T-helper 17 cell (primary cell): Measurements from ENCODE around the gene MLLT6. TPM values are rescaled to one million over a fixed set of nuclear protein-coding genes. Genes with fewer than 3 reads are reported as not detected.

Source experiments
- ATAC-seq: fragments of 150-1000 bp; cut with Tn5 transposase; 2 replicates; pipeline ENCODE4 v1.10.0; 2021; ENCODE audit warnings: mild to moderate bottlenecking, moderate library complexity
- DNase-seq, 3 donors: peaks; one replicate each; pipeline versions ENCODE4 v3.0.0 to v3.0.0-alpha.2; 2020 to 2021
- H3K9me3 ChIP-seq: one replicate; pipeline ENCODE4 v1.7.0; 2013; ENCODE audit warnings: low read length, mild to moderate bottlenecking; ENCODE audit not compliant: control insufficient read depth, poor library complexity, severe bottlenecking
- H3K27ac Mint-ChIP-seq: one replicate; pipeline ENCODE4 v1.8.0; 2022; ENCODE audit warnings: mild to moderate bottlenecking, moderate library complexity, mixed read lengths
- H3K27me3 Mint-ChIP-seq: one replicate; pipeline ENCODE4 v1.8.0; 2022; ENCODE audit warnings: mixed read lengths
- H3K36me3 Mint-ChIP-seq: one replicate; pipeline ENCODE4 v1.8.0; 2022; ENCODE audit warnings: low read depth, mixed read lengths
- H3K4me1 Mint-ChIP-seq: one replicate; pipeline ENCODE4 v1.8.0; 2022; ENCODE audit warnings: mild to moderate bottlenecking, mixed read lengths
- H3K4me3 Mint-ChIP-seq: one replicate; pipeline ENCODE4 v1.8.0; 2022; ENCODE audit warnings: mild to moderate bottlenecking, moderate library complexity, mixed read lengths
- total RNA-seq, 4 donors: library from RNA in 2 of 4; stranded (reverse) in 2 of 4; gene quantifications; one replicate each; pipeline ENCODE4 v1.2.3 and lab custom pipeline; 2022 to 2026

Gene MLLT6
- total RNA-seq, 2 donors from 2014 or later, result 304 to 334 TPM

- peaks cover 52% of the 10 kb centered on the region for H3K4me1 Mint-ChIP-seq
- H3K27me3 Mint-ChIP-seq, result no peaks in the 10 kb centered on the region
- peaks cover 3% of the 10 kb centered on the region for H3K36me3 Mint-ChIP-seq
- DNase-seq, result no peak
- H3K9me3 ChIP-seq, result no peaks in the 10 kb centered on the region
- no peak for ATAC-seq
- H3K27ac Mint-ChIP-seq, result peak overlapping the region; percentile 98
- H3K4me3 Mint-ChIP-seq, result peak overlapping the region; percentile 99
Measured at GRCh38 chr17:38731526-38732294, 26.6 kb downstream of the MLLT6 start.

GRCh38 chr17:38732376-38733281 is 27.6 kb downstream of the MLLT6 start:
- H3K4me3 Mint-ChIP-seq, result peak overlapping the region; percentile 99

GRCh38 chr17:38733282-38733981 is 28.4 kb downstream of the MLLT6 start:
- Mint-ChIP-seq H3K27me3 (no peaks in the 10 kb centered on the region), H3K4me3 (no peak overlapping the region), H3K36me3 (peaks cover 3% of the 10 kb centered on the region), H3K27ac (peak overlapping the region; percentile 85), H3K4me1 (peaks cover 42% of the 10 kb centered on the region)
- DNase-seq, result no peak
- no peak for ATAC-seq
- H3K9me3 ChIP-seq, result no peaks in the 10 kb centered on the region

More at GRCh38 chr17:38732376-38733281, 27.6 kb downstream of the MLLT6 start:
- H3K27ac Mint-ChIP-seq, result peak overlapping the region; percentile 98
- H3K4me1 Mint-ChIP-seq, result peaks cover 50% of the 10 kb centered on the region
- DNase-seq (no peak), ATAC-seq (no peak)
- no peaks in the 10 kb centered on the region for H3K27me3 Mint-ChIP-seq
- H3K36me3 Mint-ChIP-seq, result peaks cover 3% of the 10 kb centered on the region
- no peaks in the 10 kb centered on the region for H3K9me3 ChIP-seq

GRCh38 chr17:38733982-38734973 is 29.2 kb downstream of the MLLT6 start:
- H3K27me3 Mint-ChIP-seq, result no peaks in the 10 kb centered on the region
- peaks cover 34% of the 10 kb centered on the region for H3K4me1 Mint-ChIP-seq
- H3K36me3 Mint-ChIP-seq, result peaks cover 3% of the 10 kb centered on the region
- no peak for DNase-seq
- peak overlapping the region; percentile 85 for H3K27ac Mint-ChIP-seq
- ATAC-seq, result no peak
- no peaks in the 10 kb centered on the region for H3K9me3 ChIP-seq
- no peak overlapping the region for H3K4me3 Mint-ChIP-seq

- Mint-ChIP-seq H3K4me1 (peaks cover 30% of the 10 kb centered on the region), H3K27me3 (no peaks in the 10 kb centered on the region), H3K4me3 (no peak overlapping the region), H3K36me3 (peaks cover 3% of the 10 kb centered on the region), H3K27ac (peak overlapping the region; percentile 47)
- H3K9me3 ChIP-seq, result no peaks in the 10 kb centered on the region
- ATAC-seq (peak; percentile 39), DNase-seq (peak; percentile 64 to 72 (median 69))
Measured at GRCh38 chr17:38735161-38735997, 30.3 kb downstream of the MLLT6 start.

GRCh38 chr17:38738007-38738662 is 33.1 kb downstream of the MLLT6 start:
- H3K9me3 ChIP-seq, result no peaks in the 10 kb centered on the region
- H3K4me3 Mint-ChIP-seq, result no peak overlapping the region
- H3K36me3 Mint-ChIP-seq, result peaks cover under 1% of the 10 kb centered on the region
- peaks cover 19% of the 10 kb centered on the region for H3K4me1 Mint-ChIP-seq
- DNase-seq (no peak), ATAC-seq (no peak)
- no peak overlapping the region for H3K27ac Mint-ChIP-seq
- H3K27me3 Mint-ChIP-seq, result peaks cover 13% of the 10 kb centered on the region

- peaks cover 13% of the 10 kb centered on the region for H3K27me3 Mint-ChIP-seq
- H3K9me3 ChIP-seq, result no peaks in the 10 kb centered on the region
- DNase-seq, result no peak
- H3K36me3 Mint-ChIP-seq, result no peaks in the 10 kb centered on the region
- H3K4me3 Mint-ChIP-seq, result no peak overlapping the region
- ATAC-seq, result no peak
- peaks cover 16% of the 10 kb centered on the region for H3K4me1 Mint-ChIP-seq
- H3K27ac Mint-ChIP-seq, result no peak overlapping the region
Measured at GRCh38 chr17:38738686-38739085, 33.6 kb downstream of the MLLT6 start.

GRCh38 chr17:38739305-38739704 is 34.2 kb downstream of the MLLT6 start:
- no peaks in the 10 kb centered on the region for H3K36me3 Mint-ChIP-seq
- H3K27ac Mint-ChIP-seq, result no peak overlapping the region
- peaks cover 16% of the 10 kb centered on the region for H3K27me3 Mint-ChIP-seq
- ATAC-seq (no peak), DNase-seq (no peak)
- H3K4me1 Mint-ChIP-seq, result peaks cover 10% of the 10 kb centered on the region
- H3K4me3 Mint-ChIP-seq, result no peak overlapping the region
- H3K9me3 ChIP-seq, result no peaks in the 10 kb centered on the region

- Mint-ChIP-seq H3K4me3 (no peak overlapping the region), H3K27me3 (peaks cover 22% of the 10 kb centered on the region), H3K27ac (no peak overlapping the region), H3K4me1 (peaks cover 8% of the 10 kb centered on the region), H3K36me3 (peaks cover 2% of the 10 kb centered on the region)
- ATAC-seq (no peak), DNase-seq (no peak)
- no peaks in the 10 kb centered on the region for H3K9me3 ChIP-seq
Measured at GRCh38 chr17:38740044-38740443, 35.0 kb downstream of the MLLT6 start.

- peaks cover 24% of the 10 kb centered on the region for H3K27me3 Mint-ChIP-seq
- peaks cover 2% of the 10 kb centered on the region for H3K36me3 Mint-ChIP-seq
- H3K4me1 Mint-ChIP-seq, result peaks cover 4% of the 10 kb centered on the region
- no peak overlapping the region for H3K4me3 Mint-ChIP-seq
- ATAC-seq (no peak), DNase-seq (no peak)
- H3K9me3 ChIP-seq, result no peaks in the 10 kb centered on the region
- H3K27ac Mint-ChIP-seq, result no peak overlapping the region
Measured at GRCh38 chr17:38740806-38741205, 35.7 kb downstream of the MLLT6 start.

- DNase-seq (no peak), ATAC-seq (no peak)
- H3K9me3 ChIP-seq, result no peaks in the 10 kb centered on the region
- Mint-ChIP-seq H3K27ac (no peak overlapping the region), H3K4me1 (peaks cover 10% of the 10 kb centered on the region), H3K27me3 (peaks cover 31% of the 10 kb centered on the region), H3K4me3 (no peak overlapping the region), H3K36me3 (peaks cover 6% of the 10 kb centered on the region)
Measured at GRCh38 chr17:38741461-38741860, 36.4 kb downstream of the MLLT6 start.
